SU-DHL-6 (cell line): ENCODE results near the gene FAM156A.
"Not testable (repeated sequence)": the region's sequence is repeated elsewhere in the genome, so short reads cannot be mapped to it uniquely, and the experiment has no call there.

ENCODE experiments used
- CTCF ChIP-seq: fragments of 200-600 bp; sonication (generic); IDR thresholded peaks from one replicate; pipeline ENCODE4 v1.5.1; 2017; ENCODE audit warnings: antibody characterized with exemption, mild to moderate bottlenecking, low read length, moderate library complexity; ENCODE audit not compliant: insufficient read depth, poor library complexity, severe bottlenecking
- EZH2phosphoT487 ChIP-seq: fragments of 200-600 bp; sonication (generic), shearing (Covaris generic); conservative IDR thresholded peaks from 2 replicates; pipeline ENCODE4 v1.6.1; 2018; ENCODE audit warnings: mild to moderate bottlenecking, antibody characterized with exemption, low read length, moderate library complexity, mixed read lengths

- not testable (repeated sequence) for TF ChIP-seq CTCF, EZH2phosphoT487
Measured at GRCh38 chrX:52966993-52967738, 8.8 kb upstream of the FAM156A start.
